Adrenal gland (tissue), 12 donors: Measurements from ENCODE around the gene TOMT. TPM values are rescaled to one million over a fixed set of nuclear protein-coding genes. Genes with fewer than 3 reads are reported as not detected.
"Not testable (repeated sequence)": the region's sequence is repeated elsewhere in the genome, so short reads cannot be mapped to it uniquely, and the experiment has no call there.

Experiments used
- DNase-seq, 7 donors: peaks; one replicate each; pipeline ENCODE4 v3.0.0-alpha.2; 2019 to 2020
- H3K27ac ChIP-seq, 5 donors: fragments of 200-600 bp; sonication (generic) in 4 of 5; 1 replicate in 3 of 5; 2 replicates in 2 of 5; pipeline versions ENCODE4 v1.5.1 to v1.8.0; 2016 to 2020; ENCODE audit warnings: mild to moderate bottlenecking in 1 of 5
- H3K27me3 ChIP-seq: fragments of 200-600 bp; 2 replicates; pipeline ENCODE4 v1.8.0; 2021
- H3K36me3 ChIP-seq, 2 donors: fragments of 200-600 bp; replicated peaks in 1 of 2; 1 replicate in 1 of 2; 2 replicates in 1 of 2; pipeline versions ENCODE4 v1.5.1 to v1.8.0; 2018 to 2022
- H3K4me1 ChIP-seq, 2 donors: fragments of 200-600 bp; replicated peaks in 1 of 2; 1 replicate in 1 of 2; 2 replicates in 1 of 2; pipeline versions ENCODE4 v1.5.1 to v1.8.0; 2018 to 2021
- H3K4me3 ChIP-seq, 4 donors: fragments of 200-600 bp; sonication (generic) in 3 of 4; one replicate each; pipeline ENCODE4 v1.5.1; 2016 to 2018
- H3K9me3 ChIP-seq, 3 donors: fragments of 200-600 bp; sonication (generic) in 1 of 3; replicated peaks in 1 of 3; 1 replicate in 2 of 3; 2 replicates in 1 of 3; pipeline versions ENCODE4 v1.5.1 to v1.8.0; 2016 to 2021
- CTCF ChIP-seq, 6 experiments: fragments of 450-650 bp in 4 of 6; fragments of 200-600 bp in 2 of 6; sonication (generic) in 1 of 6; IDR thresholded peaks; 1 replicate in 5 of 6; 2 replicates in 1 of 6; pipeline versions ENCODE4 v1.5.1 to v1.8.0; 2016 to 2021; ENCODE audit warnings: antibody characterized with exemption in 6 of 6, mild to moderate bottlenecking in 2 of 6, moderate library complexity in 1 of 6
- POLR2A ChIP-seq, 2 donors: fragments of 450-650 bp; IDR thresholded peaks; one replicate each; pipeline ENCODE4 v1.6.1; 2017; ENCODE audit warnings: antibody characterized with exemption in 2 of 2, mild to moderate bottlenecking in 2 of 2, moderate library complexity in 1 of 2
- WGBS, 4 donors: extraction: QIAGEN DNeasy Blood & Tissue Kit in 2 of 4; methylation state at CpG; one replicate each; pipeline versions ENCODE4 v1.1.5 to v1.1.7; 2013 to 2017; 5-methylcytosine and 5-hydroxymethylcytosine counted together
- intact Hi-C, 2 donors: fragments of 100-400 bp; cut with DNase I; formaldehyde crosslinking; loops; one replicate each; pipeline versions ENCODE4 v1.14.1 to v1.15.0; 2022 to 2023
- microRNA-seq, 3 donors: library from miRNA; unstranded; fragments of <30 nt; microRNA quantifications; one replicate each; pipeline ENCODE4, GENCODE V29; 2017 to 2020
- polyA plus RNA-seq, 3 donors: library from polyadenylated mRNA; stranded (reverse); fragments of 200-250 nt in 2 of 3; fragments of 350-450 nt in 1 of 3; fragmentation: Illumina TruSeq in 1 of 3; extraction: RNeasy Lipid Tissue Mini Kit (QIAGEN cat#74804) in 1 of 3; gene quantifications; one replicate each; pipeline ENCODE4 v1.2.3, GENCODE V29; 2013 to 2014
- small RNA-seq, 2 donors: library from RNA; depleted of rRNA; stranded (forward); fragments of <200 nt; gene quantifications; one replicate each; pipeline ENCODE3, GENCODE V24; 2016
- total RNA-seq, 9 donors: library from RNA; depleted of rRNA in 4 of 9; stranded (reverse); fragments of >200 nt in 4 of 9; fragments of 120-200 nt in 1 of 9; fragmentation: NEBNext Ultra II Directional in 1 of 9; extraction: Animal tissue kit (Norgen Biotek cat#: 25700) in 1 of 9; gene quantifications; one replicate each; pipeline versions ENCODE4 v1.1.0 to v1.2.4, GENCODE V29; 2013 to 2023
- donor health status: healthy with polysubstance abuse.
- donor health status: Bipolar disorder and iron deficiency.
- donor health status: DM: yes; HTN: yes; CAD: no.
- donor health status: DM: no; HTN: no; CAD: no.
- donor health status: DM: no; HTN: no; CAD: no.
- donor health status: DM: yes; HTN: yes; CAD: no.

Gene TOMT
- total and polyA plus RNA-seq, 12 donors, result not detected

DNA sequence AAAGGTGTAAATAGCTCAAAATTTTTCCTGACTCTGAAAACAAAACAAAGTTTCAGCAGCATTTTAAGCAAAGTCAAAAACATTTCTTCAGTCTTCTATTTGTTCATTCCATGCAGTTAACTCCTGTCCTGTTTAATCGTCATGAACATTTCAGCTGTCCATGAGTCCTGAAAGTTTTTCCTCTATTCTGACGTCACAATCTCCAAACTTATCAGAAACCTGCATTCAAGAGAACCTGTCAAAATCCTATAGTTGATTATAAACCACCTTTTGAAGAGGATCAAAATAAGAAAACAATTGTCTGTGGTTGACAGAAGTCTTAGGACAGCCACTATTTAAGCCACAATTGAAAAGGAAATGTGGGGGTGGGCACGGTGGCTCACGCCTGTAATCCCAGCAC lies 45.2 kb downstream of the TOMT start:
- no peak for DNase-seq
- no peak for TF ChIP-seq CTCF (IDR thresholded peaks at IDR 0.05)
- no peak for TF ChIP-seq POLR2A (IDR thresholded peaks at IDR 0.05)
- 74 to 81% (median 76%) methylated on average over 4 of the region's 4 CpGs for WGBS, 4 donors

GRCh38 chr11:72153874-72154273 lies 48.1 kb downstream of the TOMT start:
- WGBS, 4 donors, result 86 to 94% (median 89%) methylated on average over 5 to 6 of the region's 6 CpGs
- H3K27me3 ChIP-seq, H3K4me1 ChIP-seq, H3K36me3 ChIP-seq, H3K9me3 ChIP-seq, intact Hi-C loops, H3K4me3 ChIP-seq, H3K27ac ChIP-seq, DNase-seq: not testable (repeated sequence)

More for the DNA sequence above, 45.2 kb downstream of the TOMT start:
- Histone ChIP-seq H3K27ac (no peak overlapping the region), H3K4me1 (no peaks in the 10 kb centered on the region), H3K36me3 (no peaks in the 10 kb centered on the region), H3K9me3 (no peaks in the 10 kb centered on the region), H3K27me3 (no peaks in the 10 kb centered on the region), H3K4me3 (no peak overlapping the region)
- intact Hi-C loops, result no loop called here

GRCh38 chr11:72154816-72155215 lies 49.1 kb downstream of the TOMT start:
- no peak for TF ChIP-seq POLR2A (IDR thresholded peaks at IDR 0.05)
- H3K4me3 ChIP-seq, result no peak overlapping the region
- intact Hi-C loops, result no loop called here
- H3K27me3 ChIP-seq, result no peaks in the 10 kb centered on the region
- no peaks in the 10 kb centered on the region for H3K4me1 ChIP-seq
- 82 to 92% (median 90%) methylated on average over 2 to 3 of the region's 3 CpGs for WGBS, 4 donors
- no peaks in the 10 kb centered on the region for H3K9me3 ChIP-seq
- no peak overlapping the region for H3K27ac ChIP-seq
- H3K36me3 ChIP-seq, result no peaks in the 10 kb centered on the region
- DNase-seq, result no peak

GRCh38 chr11:72155751-72156150 lies 50.0 kb downstream of the TOMT start:
- intact Hi-C loops, result no loop called here
- 79 to 85% (median 83%) methylated on average over 3 to 4 of the region's 4 CpGs for WGBS, 4 donors
- H3K27ac ChIP-seq, result no peak overlapping the region
- no peaks in the 10 kb centered on the region for H3K27me3 ChIP-seq
- no peaks in the 10 kb centered on the region for H3K9me3 ChIP-seq
- DNase-seq, result no peak
- no peaks in the 10 kb centered on the region for H3K4me1 ChIP-seq
- H3K36me3 ChIP-seq, result no peaks in the 10 kb centered on the region
- H3K4me3 ChIP-seq, result no peak overlapping the region
- TF ChIP-seq CTCF (IDR thresholded peaks at IDR 0.05) (no peak), POLR2A (IDR thresholded peaks at IDR 0.05) (no peak)

DNA sequence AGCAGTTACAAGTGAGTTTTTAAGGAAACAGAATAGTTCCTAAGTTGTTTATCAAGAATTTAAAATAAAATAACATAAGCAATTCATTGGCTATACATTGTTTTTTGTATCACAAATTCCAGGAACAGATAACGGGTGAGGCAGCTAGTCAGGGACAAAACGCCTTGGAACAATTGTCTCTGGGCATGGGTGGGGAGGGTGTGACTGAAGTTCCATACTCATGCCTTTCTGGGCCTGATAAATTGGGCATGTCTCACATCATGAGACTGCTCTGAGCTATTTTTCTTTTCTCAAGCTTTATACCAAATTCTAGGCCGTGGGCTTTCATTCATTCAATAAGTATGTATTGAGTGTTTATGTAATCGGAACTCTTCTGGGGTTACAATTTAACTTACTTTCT lies 51.4 kb downstream of the TOMT start:
- no peaks in the 10 kb centered on the region for H3K36me3 ChIP-seq
- no peak overlapping the region for H3K27ac ChIP-seq
- H3K4me3 ChIP-seq, result no peak overlapping the region
- intact Hi-C loops, result no loop called here
- TF ChIP-seq CTCF (IDR thresholded peaks at IDR 0.05) (no peak), POLR2A (IDR thresholded peaks at IDR 0.05) (no peak)
- no peaks in the 10 kb centered on the region for H3K9me3 ChIP-seq
- 80 to 89% (median 84%) methylated on average over 4 of the region's 4 CpGs for WGBS, 4 donors
- DNase-seq, result no peak
- no peaks in the 10 kb centered on the region for H3K4me1 ChIP-seq
- H3K27me3 ChIP-seq, result no peaks in the 10 kb centered on the region

Small RNAs within 50 kb of the gene (microRNA-seq; reads per million reads assigned to microRNA genes)
- 0 to 0.28 (median 0) reads per million in 3 donors for gene MIR3165

Small RNAs within 50 kb of the gene (small RNA-seq; reads per million reads assigned to genes)
- 0 reads per million in 2 donors for gene MIR3165

Other genes with a start within 250 kb of the TOMT start
- gene DEFB131B, start 227.5 kb upstream of the TOMT start, total RNA-seq, result not detected
- not detected for gene DEFB131B, start 227.5 kb upstream of the TOMT start, polyA plus RNA-seq
- gene XNDC1N, start 177.3 kb upstream of the TOMT start, total RNA-seq, result 10 to 100 TPM in 1 of 9 donors, 1 to 10 TPM in 8; 3.9 to 11.1 (median 6.2) TPM
- 1 to 10 TPM; 2.2 to 8.0 (median 3.4) TPM for gene XNDC1N, start 177.3 kb upstream of the TOMT start, polyA plus RNA-seq
- gene RNF121, start 176.9 kb upstream of the TOMT start, total RNA-seq, result 10 to 100 TPM; 26.7 to 49.3 (median 31.3) TPM
- gene RNF121, start 176.9 kb upstream of the TOMT start, polyA plus RNA-seq, result 10 to 100 TPM; 13.3 to 34.7 (median 21.0) TPM
- gene IL18BP, start 107.0 kb upstream of the TOMT start, total RNA-seq, result 10 to 100 TPM in 4 of 9 donors, 1 to 10 TPM in 5; 3.2 to 41.2 (median 9.0) TPM
- 10 to 100 TPM; 17.3 to 25.4 (median 19.2) TPM for gene IL18BP, start 107.0 kb upstream of the TOMT start, polyA plus RNA-seq
- gene NUMA1, start 25.4 kb upstream of the TOMT start, total RNA-seq, result 100 to 1,000 TPM in 8 of 9 donors, 10 to 100 TPM in 1; 87.5 to 380 (median 273) TPM
- 100 to 1,000 TPM in 2 of 3 donors, 10 to 100 TPM in 1; 86.7 to 677 (median 313) TPM for gene NUMA1, start 25.4 kb upstream of the TOMT start, polyA plus RNA-seq
- 10 to 100 TPM in 5 of 9 donors, 1 to 10 TPM in 4; 2.4 to 15.4 (median 10.9) TPM for gene LRRC51, start 25.1 kb upstream of the TOMT start, total RNA-seq
- 10 to 100 TPM in 2 of 3 donors, 1 to 10 TPM in 1; 5.3 to 15.7 (median 10.4) TPM for gene LRRC51, start 25.1 kb upstream of the TOMT start, polyA plus RNA-seq
- 100 to 1,000 TPM; 107 to 297 (median 145) TPM for gene LAMTOR1, start 2.6 kb upstream of the TOMT start, total RNA-seq
- gene LAMTOR1, start 2.6 kb upstream of the TOMT start, polyA plus RNA-seq, result 100 to 1,000 TPM in 1 of 3 donors, 10 to 100 TPM in 2; 86.1 to 140 (median 89.1) TPM
- gene ANAPC15, start 6.8 kb downstream of the TOMT start, total RNA-seq, result 10 to 100 TPM; 15.3 to 47.7 (median 34.5) TPM
- 10 to 100 TPM; 62.7 to 80.0 (median 77.1) TPM for gene ANAPC15, start 6.8 kb downstream of the TOMT start, polyA plus RNA-seq
- under 1 TPM in 2 of 9 donors, not detected in 7; 0.88 to 0.96 TPM for gene FOLR3, start 29.8 kb downstream of the TOMT start, total RNA-seq
- under 1 TPM in 2 of 3 donors, not detected in 1; 0.13 to 0.95 TPM for gene FOLR3, start 29.8 kb downstream of the TOMT start, polyA plus RNA-seq
- gene FOLR1, start 86.2 kb downstream of the TOMT start, total RNA-seq, result 1 to 10 TPM in 6 of 9 donors, under 1 TPM in 3; 0.78 to 7.2 (median 1.4) TPM
- gene FOLR1, start 86.2 kb downstream of the TOMT start, polyA plus RNA-seq, result 1 to 10 TPM in 1 of 3 donors, under 1 TPM in 2; 0.57 to 2.5 (median 0.80) TPM
- gene FOLR2, start 110.9 kb downstream of the TOMT start, total RNA-seq, result 100 to 1,000 TPM in 2 of 9 donors, 10 to 100 TPM in 6, 1 to 10 TPM in 1; 6.9 to 221 (median 77.1) TPM
- gene FOLR2, start 110.9 kb downstream of the TOMT start, polyA plus RNA-seq, result 10 to 100 TPM; 14.6 to 35.2 (median 27.2) TPM
- gene INPPL1, start 118.8 kb downstream of the TOMT start, total RNA-seq, result 100 to 1,000 TPM in 5 of 9 donors, 10 to 100 TPM in 4; 66.5 to 238 (median 106) TPM
- gene INPPL1, start 118.8 kb downstream of the TOMT start, polyA plus RNA-seq, result 100 to 1,000 TPM in 2 of 3 donors, 10 to 100 TPM in 1; 45.3 to 395 (median 130) TPM
- gene PHOX2A, start 138.3 kb downstream of the TOMT start, total RNA-seq, result 10 to 100 TPM in 3 of 9 donors, 1 to 10 TPM in 1, under 1 TPM in 2, not detected in 3; 0.32 to 26.6 (median 9.0) TPM
- 10 to 100 TPM in 2 of 3 donors, 1 to 10 TPM in 1; 7.1 to 68.9 (median 19.2) TPM for gene PHOX2A, start 138.3 kb downstream of the TOMT start, polyA plus RNA-seq